Left lung (tissue), 10 donors: ENCODE data around the gene ZNF879. TPM values are rescaled to one million over a fixed set of nuclear protein-coding genes. Genes with fewer than 3 reads are reported as not detected.
A peak's percentile ranks its signal among the peaks of the same experiment; 100 is the strongest.

ENCODE experiments used
- ATAC-seq: fragments of 200-7000 bp; cut with Tn5 transposase; one replicate; pipeline ENCODE4 v1.9.1; 2020; ENCODE audit warnings: moderate library complexity
- DNase-seq, 4 donors: peaks; one replicate each; pipeline ENCODE4 v3.0.0-alpha.2; 2013 to 2020
- H3K27ac ChIP-seq, 2 donors: fragments of 200-600 bp; sonication (generic) in 1 of 2; one replicate each; pipeline versions ENCODE4 v1.5.0 to v1.8.0; 2020 to 2021
- H3K27me3 ChIP-seq, 2 donors: fragments of 200-600 bp; sonication (generic) in 1 of 2; one replicate each; pipeline versions ENCODE4 v1.5.0 to v1.8.0; 2020 to 2021
- H3K36me3 ChIP-seq, 2 donors: fragments of 200-600 bp; sonication (generic) in 1 of 2; one replicate each; pipeline versions ENCODE4 v1.5.0 to v1.8.0; 2020 to 2021
- H3K4me1 ChIP-seq, 2 donors: fragments of 200-600 bp; one replicate each; pipeline ENCODE4 v1.8.0; 2021
- H3K4me3 ChIP-seq, 2 donors: fragments of 200-600 bp; sonication (generic) in 1 of 2; one replicate each; pipeline versions ENCODE4 v1.5.0 to v1.8.0; 2020 to 2021; ENCODE audit warnings: mild to moderate bottlenecking in 1 of 2
- H3K9me3 ChIP-seq, 2 donors: fragments of 200-600 bp; sonication (generic) in 1 of 2; one replicate each; pipeline versions ENCODE4 v1.5.0 to v1.8.0; 2020 to 2021
- CTCF ChIP-seq, 2 donors: fragments of 200-600 bp; sonication (generic) in 1 of 2; IDR thresholded peaks; one replicate each; pipeline versions ENCODE4 v1.5.0 to v1.8.0; 2021; ENCODE audit warnings: antibody characterized with exemption in 2 of 2
- intact Hi-C, 2 donors: fragments of 100-400 bp; cut with DNase I; formaldehyde crosslinking; loops; one replicate each; pipeline versions ENCODE4 v1.11.2 to v1.14.2; 2022
- polyA plus RNA-seq, 6 donors: library from polyadenylated mRNA; unstranded; fragments of 120-200 nt; gene quantifications; one replicate each; pipeline ENCODE4 v1.2.1, GENCODE V29; 2013; ENCODE audit not compliant: insufficient read length in 6 of 6
- total RNA-seq, 2 donors: library from RNA; stranded (reverse); fragmentation: NEBNext Ultra II Directional; extraction: Animal tissue kit (Norgen Biotek cat#: 25700); gene quantifications; one replicate each; pipeline ENCODE4 v1.2.1, GENCODE V29; 2021
- donor health status: DM: no; HTN: yes; CAD: no.
- donor health status: DM: no; HTN: no; CAD: no.

The ZNF879 gene
- total and polyA plus RNA-seq, 8 donors = 4.5 to 6.8 (median 4.9) TPM

DNA sequence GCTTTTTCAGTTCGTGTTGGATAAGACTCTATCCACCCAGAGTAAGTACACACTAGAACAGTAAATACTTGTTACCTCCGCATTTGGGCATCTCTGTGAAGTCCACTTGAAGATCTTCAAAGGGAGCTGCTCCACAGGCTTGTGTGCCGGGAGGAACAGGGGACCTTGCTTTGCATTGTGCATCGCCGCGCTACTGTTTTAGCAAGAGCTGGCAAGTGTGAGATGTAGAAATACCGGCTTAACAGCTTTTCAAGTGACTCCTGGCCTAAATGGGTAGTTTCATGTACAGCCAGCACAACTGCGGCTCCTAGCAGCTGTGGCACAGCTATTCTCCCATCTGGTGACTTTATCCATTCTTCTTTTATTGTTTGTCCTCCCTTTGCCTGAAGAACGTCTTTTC is 28.2 kb downstream of the ZNF879 start:
- no peak overlapping the region for H3K4me3 ChIP-seq
- no peaks in the 10 kb centered on the region for H3K36me3 ChIP-seq
- no peak overlapping the region for H3K27ac ChIP-seq
- no peaks in the 10 kb centered on the region for H3K4me1 ChIP-seq
- intact Hi-C loops = no loop called here
- ATAC-seq = peak; percentile 16
- DNase-seq = peak in 1 of 4 donors; percentile 27
- no peaks in the 10 kb centered on the region for H3K27me3 ChIP-seq
- H3K9me3 ChIP-seq = peaks cover 0 to 59% of the 10 kb centered on the region in 2 donors
- no peak for TF ChIP-seq CTCF (IDR thresholded peaks at IDR 0.05)

DNA sequence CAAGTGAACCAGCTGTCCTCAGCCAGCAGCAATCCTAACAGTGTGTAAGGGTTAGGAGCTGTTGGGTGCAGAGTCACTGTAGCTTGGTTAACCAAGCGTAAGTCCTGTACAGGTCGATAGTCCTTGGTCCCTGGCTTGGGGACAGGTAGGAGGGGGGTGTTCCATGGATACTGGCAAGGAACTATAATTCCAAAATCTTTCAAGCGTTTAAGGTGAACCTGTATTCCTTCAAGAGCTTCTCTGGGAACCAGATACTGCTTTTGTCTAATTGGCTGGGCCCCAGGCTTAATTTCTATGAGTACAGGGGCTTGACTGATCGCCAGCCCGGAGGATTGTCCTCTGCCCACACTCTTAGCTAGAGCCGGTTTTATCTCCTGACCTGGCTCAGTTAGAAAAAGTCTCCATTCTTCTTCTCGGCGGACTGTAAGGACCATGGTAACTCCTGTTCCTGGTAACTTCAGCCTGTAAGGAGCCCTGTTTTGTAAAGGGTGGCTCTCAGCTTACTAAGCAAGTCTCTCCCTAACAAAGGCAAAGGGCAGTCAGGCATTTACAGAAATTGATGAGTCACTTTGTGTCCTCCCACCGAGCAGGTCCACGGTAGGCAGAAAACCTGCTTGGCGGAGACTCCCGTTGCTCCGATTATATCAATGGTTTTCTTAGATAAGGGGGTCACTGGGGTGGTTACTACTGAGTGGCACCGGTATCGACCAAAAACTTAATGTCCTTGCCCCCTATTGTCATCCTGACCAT is 30.6 kb downstream of the ZNF879 start:
- no peak for TF ChIP-seq CTCF (IDR thresholded peaks at IDR 0.05)
- Histone ChIP-seq H3K27ac (no peak overlapping the region), H3K4me3 (no peak overlapping the region), H3K36me3 (no peaks in the 10 kb centered on the region), H3K27me3 (no peaks in the 10 kb centered on the region), H3K4me1 (no peaks in the 10 kb centered on the region), H3K9me3 (peaks cover 0 to 40% of the 10 kb centered on the region in 2 donors)
- ATAC-seq = no peak
- intact Hi-C loops = no loop called here
- no peak for DNase-seq

DNA sequence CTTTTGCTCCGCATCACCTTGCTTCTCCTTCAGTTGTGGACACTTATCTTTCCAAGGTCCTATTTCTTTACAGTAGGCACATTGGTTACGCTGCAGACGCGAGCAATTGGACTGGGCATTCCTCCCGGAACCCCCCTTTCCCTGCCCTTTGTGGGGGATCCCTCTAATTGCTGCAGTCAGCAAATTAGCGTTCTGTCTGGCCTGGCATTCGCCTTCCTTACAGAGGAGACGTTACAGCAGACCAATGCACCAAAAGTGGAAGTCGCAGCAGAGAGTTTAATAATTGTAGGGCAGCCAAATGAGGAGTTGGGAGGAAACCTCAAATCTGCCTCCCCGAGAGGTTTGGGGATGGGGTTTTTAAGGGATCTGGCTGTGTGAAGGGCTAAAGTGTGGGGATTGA is 31.3 kb downstream of the ZNF879 start:
- Histone ChIP-seq H3K27ac (no peak overlapping the region), H3K27me3 (no peaks in the 10 kb centered on the region), H3K36me3 (no peaks in the 10 kb centered on the region), H3K9me3 (peaks cover 0 to 34% of the 10 kb centered on the region in 2 donors), H3K4me3 (no peak overlapping the region), H3K4me1 (no peaks in the 10 kb centered on the region)
- no peak for ATAC-seq
- no peak for TF ChIP-seq CTCF (IDR thresholded peaks at IDR 0.05)
- no peak for DNase-seq
- intact Hi-C loops = no loop called here

- no peaks in the 10 kb centered on the region for H3K27me3 ChIP-seq
- peaks cover 0 to 28% of the 10 kb centered on the region in 2 donors for H3K9me3 ChIP-seq
- H3K4me1 ChIP-seq = no peaks in the 10 kb centered on the region
- H3K27ac ChIP-seq = no peak overlapping the region
- no peak for TF ChIP-seq CTCF (IDR thresholded peaks at IDR 0.05)
- DNase-seq (no peak), ATAC-seq (no peak)
- H3K4me3 ChIP-seq = no peak overlapping the region
- H3K36me3 ChIP-seq = no peaks in the 10 kb centered on the region
- intact Hi-C loops = no loop called here
Observed at GRCh38 chr5:179055436-179055835, 31.8 kb downstream of the ZNF879 start.

DNA sequence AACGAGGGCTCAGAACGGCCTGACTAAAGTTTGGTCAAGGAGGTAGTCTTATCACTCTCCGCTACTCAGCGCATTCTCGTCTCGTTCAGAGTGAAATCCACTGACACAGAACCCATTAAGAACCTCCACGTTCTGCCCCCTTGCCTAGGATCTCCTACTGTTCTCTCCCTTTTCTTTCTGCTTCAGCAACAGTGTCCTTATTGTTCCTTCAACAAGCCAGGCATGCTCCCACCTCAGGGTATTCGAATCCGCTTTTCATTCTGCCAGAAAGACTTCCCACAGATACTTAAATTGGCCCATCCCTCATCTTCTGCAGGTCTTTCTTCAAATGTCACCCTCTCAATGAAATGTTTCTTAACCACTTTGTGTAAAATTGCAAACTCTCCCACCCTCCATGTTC is 32.2 kb downstream of the ZNF879 start:
- ATAC-seq = no peak

More for the DNA sequence above, 32.2 kb downstream of the ZNF879 start:
- peaks cover 1 to 2% of the 10 kb centered on the region in 2 donors for H3K4me1 ChIP-seq
- no peaks in the 10 kb centered on the region for H3K36me3 ChIP-seq
- H3K27ac ChIP-seq = no peak overlapping the region
- H3K9me3 ChIP-seq = peaks cover 0 to 26% of the 10 kb centered on the region in 2 donors
- no peak for TF ChIP-seq CTCF (IDR thresholded peaks at IDR 0.05)
- DNase-seq = no peak
- H3K4me3 ChIP-seq = no peak overlapping the region
- intact Hi-C loops = no loop called here
- no peaks in the 10 kb centered on the region for H3K27me3 ChIP-seq
